Neutrophil (primary cell): Measurements from ENCODE around the gene THBS4.

Source experiments
- H3K27ac ChIP-seq: fragments of 200-600 bp; sonication (generic); 2 replicates; pipeline ENCODE4 v1.5.1; 2016; ENCODE audit warnings: mild to moderate bottlenecking, moderate library complexity
- H3K27me3 ChIP-seq: fragments of 200-600 bp; sonication (generic); 2 replicates; pipeline ENCODE4 v1.6.0; 2016; ENCODE audit warnings: mild to moderate bottlenecking
- H3K36me3 ChIP-seq: fragments of 200-600 bp; sonication (generic); 2 replicates; pipeline ENCODE4 v1.5.1; 2017
- H3K4me1 ChIP-seq, 2 experiments: fragments of 200-600 bp in 1 of 2; sonication (generic) in 1 of 2; 1 replicate in 1 of 2; 2 replicates in 1 of 2; pipeline versions ENCODE4 v1.5.1 to v1.6.1; 2013 to 2016; ENCODE audit warnings: low read depth in 1 of 2, low read length in 1 of 2, mild to moderate bottlenecking in 1 of 2, moderate library complexity in 1 of 2; ENCODE audit not compliant: control insufficient read depth in 1 of 2, insufficient read depth in 1 of 2
- H3K4me3 ChIP-seq, 2 experiments: fragments of 200-600 bp in 1 of 2; sonication (generic) in 1 of 2; 1 replicate in 1 of 2; 2 replicates in 1 of 2; pipeline ENCODE4 v1.5.1; 2013 to 2016; ENCODE audit warnings: low read depth in 1 of 2, low read length in 1 of 2, mild to moderate bottlenecking in 1 of 2, moderate library complexity in 1 of 2
- H3K9me3 ChIP-seq: fragments of 200-600 bp; sonication (generic); 2 replicates; pipeline ENCODE4 v1.5.1; 2016
- CTCF ChIP-seq: fragments of 200-600 bp; sonication (generic); IDR thresholded peaks from 2 replicates; pipeline ENCODE4 v1.5.1; 2016; ENCODE audit warnings: antibody characterized with exemption

THBS4 gene

GRCh38 chr5:80026841-80027240 is 8.3 kb upstream of the THBS4 start:
- TF ChIP-seq CTCF = no peak
- Histone ChIP-seq H3K4me3 (no peak overlapping the region), H3K36me3 (no peaks in the 10 kb centered on the region), H3K27ac (no peak overlapping the region), H3K4me1 (peaks cover 0 to 4% of the 10 kb centered on the region in 2 experiments), H3K27me3 (peaks cover 4% of the 10 kb centered on the region), H3K9me3 (no peaks in the 10 kb centered on the region)

GRCh38 chr5:80031109-80031508 is 4.0 kb upstream of the THBS4 start:
- no peak for TF ChIP-seq CTCF
- no peak overlapping the region for H3K27ac ChIP-seq
- no peaks in the 10 kb centered on the region for H3K36me3 ChIP-seq
- H3K4me3 ChIP-seq = no peak overlapping the region
- no peaks in the 10 kb centered on the region for H3K9me3 ChIP-seq
- H3K4me1 ChIP-seq = peaks cover 7 to 11% of the 10 kb centered on the region in 2 experiments
- H3K27me3 ChIP-seq = peaks cover 43% of the 10 kb centered on the region

GRCh38 chr5:80033513-80033912 is 1.6 kb upstream of the THBS4 start:
- Histone ChIP-seq H3K27me3 (peaks cover 65% of the 10 kb centered on the region), H3K4me1 (peaks cover 7% of the 10 kb centered on the region in 2 experiments), H3K36me3 (no peaks in the 10 kb centered on the region), H3K4me3 (no peak overlapping the region), H3K9me3 (no peaks in the 10 kb centered on the region), H3K27ac (no peak overlapping the region)
- no peak for TF ChIP-seq CTCF

- TF ChIP-seq CTCF = no peak
- peaks cover 75% of the 10 kb centered on the region for H3K27me3 ChIP-seq
- H3K36me3 ChIP-seq = no peaks in the 10 kb centered on the region
- H3K4me1 ChIP-seq = peaks cover 7% of the 10 kb centered on the region in 2 experiments
- peak overlapping the region in 1 of 2 experiments; percentile 8 for H3K4me3 ChIP-seq
- H3K27ac ChIP-seq = no peak overlapping the region
- H3K9me3 ChIP-seq = no peaks in the 10 kb centered on the region
Measured at GRCh38 chr5:80034559-80034958, 589 bp upstream of the THBS4 start.

GRCh38 chr5:80035839-80036238 is 691 bp downstream of the THBS4 start:
- no peak overlapping the region for H3K4me3 ChIP-seq
- no peaks in the 10 kb centered on the region for H3K9me3 ChIP-seq
- H3K4me1 ChIP-seq = peaks cover 7% of the 10 kb centered on the region in 2 experiments
- no peaks in the 10 kb centered on the region for H3K36me3 ChIP-seq
- no peak for TF ChIP-seq CTCF
- H3K27me3 ChIP-seq = peaks cover 80% of the 10 kb centered on the region
- H3K27ac ChIP-seq = no peak overlapping the region

GRCh38 chr5:80036615-80037014 is 1.5 kb downstream of the THBS4 start:
- no peak for TF ChIP-seq CTCF
- Histone ChIP-seq H3K36me3 (no peaks in the 10 kb centered on the region), H3K9me3 (no peaks in the 10 kb centered on the region), H3K4me1 (peaks cover 7% of the 10 kb centered on the region in 2 experiments), H3K4me3 (no peak overlapping the region), H3K27ac (no peak overlapping the region), H3K27me3 (peaks cover 76% of the 10 kb centered on the region)
